Measurements from ENCODE around the gene MED15.
A peak's percentile ranks its signal among the peaks of the same experiment; 100 is the strongest.

Gene MED15

DNA sequence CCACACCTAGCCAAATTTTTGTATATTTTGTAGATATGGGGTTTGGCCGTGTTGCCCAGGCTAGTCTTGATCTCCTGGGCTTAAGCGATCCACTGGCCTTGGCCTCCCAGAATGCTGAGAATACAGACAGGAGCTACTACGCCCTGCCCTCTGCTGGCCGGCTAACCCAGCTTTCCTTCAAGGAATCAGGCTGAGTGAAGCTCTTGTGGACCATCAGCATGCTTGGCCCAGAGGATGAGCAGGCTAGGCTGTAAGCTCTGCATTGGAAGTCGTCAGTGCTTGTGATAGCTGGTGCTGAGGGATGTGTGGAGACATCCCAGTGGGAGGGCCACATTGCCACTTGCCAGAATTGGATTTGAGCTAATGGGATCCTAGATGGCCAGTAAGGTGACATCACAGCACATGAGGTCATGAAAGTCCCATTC, 60.6 kb downstream of the MED15 start:
- H3K4me3 ChIP-seq (ENCODE audit: low read depth, low read length), result no peak overlapping the region
- H3K27ac ChIP-seq, result no peak overlapping the region
- TF ChIP-seq, protein P1, sequence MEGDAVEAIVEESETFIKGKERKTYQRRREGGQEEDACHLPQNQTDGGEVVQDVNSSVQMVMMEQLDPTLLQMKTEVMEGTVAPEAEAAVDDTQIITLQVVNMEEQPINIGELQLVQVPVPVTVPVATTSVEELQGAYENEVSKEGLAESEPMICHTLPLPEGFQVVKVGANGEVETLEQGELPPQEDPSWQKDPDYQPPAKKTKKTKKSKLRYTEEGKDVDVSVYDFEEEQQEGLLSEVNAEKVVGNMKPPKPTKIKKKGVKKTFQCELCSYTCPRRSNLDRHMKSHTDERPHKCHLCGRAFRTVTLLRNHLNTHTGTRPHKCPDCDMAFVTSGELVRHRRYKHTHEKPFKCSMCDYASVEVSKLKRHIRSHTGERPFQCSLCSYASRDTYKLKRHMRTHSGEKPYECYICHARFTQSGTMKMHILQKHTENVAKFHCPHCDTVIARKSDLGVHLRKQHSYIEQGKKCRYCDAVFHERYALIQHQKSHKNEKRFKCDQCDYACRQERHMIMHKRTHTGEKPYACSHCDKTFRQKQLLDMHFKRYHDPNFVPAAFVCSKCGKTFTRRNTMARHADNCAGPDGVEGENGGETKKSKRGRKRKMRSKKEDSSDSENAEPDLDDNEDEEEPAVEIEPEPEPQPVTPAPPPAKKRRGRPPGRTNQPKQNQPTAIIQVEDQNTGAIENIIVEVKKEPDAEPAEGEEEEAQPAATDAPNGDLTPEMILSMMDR (IDR thresholded peaks at IDR 0.05; ENCODE audit: low read depth, low read length), result peak; percentile 62
- DNase-seq, result peak; percentile 47
- H3K27me3 ChIP-seq (ENCODE audit: insufficient read depth, low read depth, severe bottlenecking), result no peaks in the 10 kb centered on the region
- no peaks in the 10 kb centered on the region for H3K9me3 ChIP-seq (ENCODE audit: severe bottlenecking)
- H3K36me3 ChIP-seq, result peaks cover 72% of the 10 kb centered on the region

- Histone ChIP-seq H3K9me3 (ENCODE audit: severe bottlenecking) (no peaks in the 10 kb centered on the region), H3K27ac (no peak overlapping the region), H3K4me3 (ENCODE audit: low read depth, low read length) (no peak overlapping the region), H3K27me3 (ENCODE audit: insufficient read depth, low read depth, severe bottlenecking) (no peaks in the 10 kb centered on the region), H3K36me3 (peaks cover 78% of the 10 kb centered on the region)
- no peak for DNase-seq
- TF ChIP-seq, protein P1 (IDR thresholded peaks at IDR 0.05; ENCODE audit: low read depth, low read length), result no peak
Measured at GRCh38 chr22:20568502-20569058, 61.2 kb downstream of the MED15 start.

DNA sequence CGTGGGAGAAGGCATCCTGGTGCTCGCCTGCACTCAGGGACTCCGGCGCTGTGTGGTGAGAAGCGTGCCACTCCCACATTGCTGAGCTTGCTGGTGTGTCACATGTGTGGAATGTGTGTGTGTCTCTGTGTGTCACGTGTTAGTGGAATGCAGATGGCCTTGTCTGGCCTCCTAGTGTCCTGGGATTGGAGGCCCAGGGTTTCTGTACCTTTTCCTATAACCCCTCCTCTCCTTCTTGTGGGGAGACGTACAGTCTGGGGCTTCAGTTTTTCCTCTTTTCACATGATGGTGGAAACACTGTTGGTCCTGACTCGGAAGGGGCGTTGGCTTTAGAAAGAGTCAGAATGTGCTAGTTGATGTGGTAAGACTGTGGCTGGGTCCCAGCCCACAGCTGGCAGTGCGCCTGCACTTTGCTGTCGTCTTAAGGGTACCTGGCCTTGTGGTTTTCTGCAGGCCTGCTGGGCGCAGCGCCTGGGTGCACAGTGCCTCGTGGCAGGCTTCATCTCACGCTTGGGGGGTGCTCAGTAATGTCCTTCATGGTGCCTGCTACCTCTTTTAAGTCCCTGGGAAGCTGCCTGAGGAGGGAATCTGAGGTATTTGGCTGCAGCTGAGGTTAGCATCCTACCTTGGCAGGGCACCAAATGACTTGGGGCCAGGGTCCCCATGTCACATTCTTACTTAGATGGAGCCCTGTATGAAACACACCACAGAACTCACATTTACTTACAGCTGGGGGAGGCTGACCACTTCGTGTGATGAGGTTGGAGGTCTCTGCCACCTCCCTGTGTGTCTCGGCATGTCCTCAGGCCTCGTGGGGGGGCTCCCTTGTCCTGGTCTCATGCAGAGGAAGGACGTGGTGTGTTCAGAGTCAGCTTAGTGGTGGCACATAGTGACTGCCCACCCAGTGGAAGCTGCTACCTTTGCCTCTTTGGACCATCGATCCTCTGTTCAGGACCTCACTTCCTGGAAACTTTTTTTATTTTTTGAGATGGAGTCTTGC, 61.9 kb downstream of the MED15 start:
- peaks cover 86% of the 10 kb centered on the region for H3K36me3 ChIP-seq
- no peak overlapping the region for H3K4me3 ChIP-seq (ENCODE audit: low read depth, low read length)
- H3K27ac ChIP-seq, result no peak overlapping the region
- DNase-seq, result no peak
- TF ChIP-seq, protein P1 (IDR thresholded peaks at IDR 0.05; ENCODE audit: low read depth, low read length), result no peak
- no peaks in the 10 kb centered on the region for H3K27me3 ChIP-seq (ENCODE audit: insufficient read depth, low read depth, severe bottlenecking)
- H3K9me3 ChIP-seq (ENCODE audit: severe bottlenecking), result no peaks in the 10 kb centered on the region

- H3K27me3 ChIP-seq (ENCODE audit: insufficient read depth, low read depth, severe bottlenecking), result no peaks in the 10 kb centered on the region
- peaks cover 82% of the 10 kb centered on the region for H3K36me3 ChIP-seq
- no peaks in the 10 kb centered on the region for H3K9me3 ChIP-seq (ENCODE audit: severe bottlenecking)
- TF ChIP-seq, protein P1 (IDR thresholded peaks at IDR 0.05; ENCODE audit: low read depth, low read length), result no peak
- DNase-seq, result no peak
- no peak overlapping the region for H3K4me3 ChIP-seq (ENCODE audit: low read depth, low read length)
- H3K27ac ChIP-seq, result no peak overlapping the region
Measured at GRCh38 chr22:20571078-20571503, 63.7 kb downstream of the MED15 start.

GRCh38 chr22:20571531-20572007, 64.2 kb downstream of the MED15 start:
- Histone ChIP-seq H3K36me3 (peaks cover 82% of the 10 kb centered on the region), H3K9me3 (ENCODE audit: severe bottlenecking) (no peaks in the 10 kb centered on the region), H3K4me3 (ENCODE audit: low read depth, low read length) (no peak overlapping the region), H3K27ac (no peak overlapping the region), H3K27me3 (ENCODE audit: insufficient read depth, low read depth, severe bottlenecking) (no peaks in the 10 kb centered on the region)
- TF ChIP-seq, protein P1 (IDR thresholded peaks at IDR 0.05; ENCODE audit: low read depth, low read length), result peak; percentile 78
- DNase-seq, result peak; percentile 43

Measured in WERI-Rb-1 (cell line).